OCI-LY3 (cell line): ENCODE data around the gene PCNX1.

Source experiments
- H2AFZ ChIP-seq: fragments of 200-600, 300-600 bp; shearing (Covaris generic); 2 replicates; pipeline ENCODE4 v1.6.0; 2014; ENCODE audit warnings: antibody characterized with exemption, low read depth, low read length
- H3K27ac ChIP-seq: fragments of 200-600, 300-600 bp; sonication (generic); 2 replicates; pipeline ENCODE4 v1.5.1; 2014; ENCODE audit warnings: mild to moderate bottlenecking, low read length, moderate library complexity, mixed read lengths
- H3K27me3 ChIP-seq: fragments of 200-600, 300-600 bp; sonication (generic); 2 replicates; pipeline ENCODE4 v1.6.1; 2014; ENCODE audit warnings: low read depth, low read length, mixed read lengths
- H3K36me3 ChIP-seq: fragments of 200-600, 300-600 bp; sonication (generic); replicated peaks from 2 replicates; pipeline ENCODE3; 2014; ENCODE audit warnings: low read depth, low read length, mixed read lengths
- H3K4me1 ChIP-seq: fragments of 300-600, 200-600 bp; sonication (generic); 2 replicates; pipeline ENCODE4 v1.6.1; 2014; ENCODE audit warnings: low read length, mixed read lengths
- H3K4me2 ChIP-seq: fragments of 200-600, 300-600 bp; sonication (generic); 2 replicates; pipeline ENCODE4 v1.6.1; 2014; ENCODE audit warnings: low read length, mixed read lengths
- H3K4me3 ChIP-seq: fragments of 300-600, 200-600 bp; sonication (generic); 2 replicates; pipeline ENCODE4 v1.5.1; 2014; ENCODE audit warnings: antibody characterized with exemption, mild to moderate bottlenecking, low read length, moderate library complexity
- H3K79me2 ChIP-seq: fragments of 300-600, 200-600 bp; shearing (Covaris generic); 2 replicates; pipeline ENCODE4 v1.6.1; 2014; ENCODE audit warnings: mild to moderate bottlenecking, low read length, mixed read lengths
- H3K9ac ChIP-seq: fragments of 300-600, 200-600 bp; shearing (Covaris generic); 2 replicates; pipeline ENCODE4 v1.6.0; 2014; ENCODE audit warnings: mild to moderate bottlenecking, low read length, moderate library complexity
- H3K9me3 ChIP-seq: fragments of 200-600, 300-600 bp; shearing (Covaris generic); 2 replicates; pipeline ENCODE4 v1.6.1; 2014; ENCODE audit warnings: low read length, mixed read lengths; ENCODE audit not compliant: insufficient read depth
- H4K20me1 ChIP-seq: fragments of 200-600, 300-600 bp; sonication (generic); 2 replicates; pipeline ENCODE4 v1.6.1; 2016; ENCODE audit warnings: low read length, mixed read lengths; ENCODE audit not compliant: insufficient read depth
- EZH2phosphoT487 ChIP-seq: fragments of 200-600 bp; shearing (Covaris generic); IDR thresholded peaks from 2 replicates; pipeline ENCODE4 v1.6.1; 2018; ENCODE audit warnings: antibody characterized with exemption, mixed run types, low read depth
- TF ChIP-seq, protein P1 (sequence below): fragments of 200-600, 300-600 bp; sonication (generic); IDR thresholded peaks from 2 replicates; pipeline ENCODE4 v1.5.1; 2014; ENCODE audit warnings: antibody characterized with exemption, low read length, low read depth

Gene PCNX1

DNA sequence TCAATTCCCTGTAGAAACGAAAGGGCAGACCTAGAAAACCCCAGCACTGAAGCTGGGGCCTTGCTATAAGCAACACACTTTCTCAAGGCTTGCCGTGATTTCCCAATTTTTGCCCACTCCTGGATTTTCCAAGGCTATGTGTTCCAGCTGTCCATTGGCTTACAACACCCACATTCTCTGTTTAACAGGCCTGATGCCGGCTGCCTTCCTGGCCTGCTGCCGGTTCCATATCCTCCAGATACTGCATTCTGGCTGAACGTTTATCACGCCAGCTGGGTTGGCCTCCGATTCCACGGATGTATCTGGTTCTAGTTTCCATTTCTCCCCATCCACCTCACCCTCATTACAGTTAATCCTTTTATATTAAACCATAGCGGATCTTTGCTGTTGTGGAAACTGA, 2.0 kb upstream of the PCNX1 start:
- H3K4me2 ChIP-seq: no peak overlapping the region
- peaks cover 6% of the 10 kb centered on the region; the same call in 1 of the 2 replicates for H3K27me3 ChIP-seq
- no peak overlapping the region for H2AFZ ChIP-seq
- H3K9me3 ChIP-seq: no peaks in the 10 kb centered on the region
- H3K9ac ChIP-seq: no peak overlapping the region
- H3K36me3 ChIP-seq: no peaks in the 10 kb centered on the region
- no peak overlapping the region for H3K27ac ChIP-seq
- H3K4me1 ChIP-seq: peaks cover 18% of the 10 kb centered on the region
- TF ChIP-seq EZH2phosphoT487: no peak
- TF ChIP-seq, protein P1, sequence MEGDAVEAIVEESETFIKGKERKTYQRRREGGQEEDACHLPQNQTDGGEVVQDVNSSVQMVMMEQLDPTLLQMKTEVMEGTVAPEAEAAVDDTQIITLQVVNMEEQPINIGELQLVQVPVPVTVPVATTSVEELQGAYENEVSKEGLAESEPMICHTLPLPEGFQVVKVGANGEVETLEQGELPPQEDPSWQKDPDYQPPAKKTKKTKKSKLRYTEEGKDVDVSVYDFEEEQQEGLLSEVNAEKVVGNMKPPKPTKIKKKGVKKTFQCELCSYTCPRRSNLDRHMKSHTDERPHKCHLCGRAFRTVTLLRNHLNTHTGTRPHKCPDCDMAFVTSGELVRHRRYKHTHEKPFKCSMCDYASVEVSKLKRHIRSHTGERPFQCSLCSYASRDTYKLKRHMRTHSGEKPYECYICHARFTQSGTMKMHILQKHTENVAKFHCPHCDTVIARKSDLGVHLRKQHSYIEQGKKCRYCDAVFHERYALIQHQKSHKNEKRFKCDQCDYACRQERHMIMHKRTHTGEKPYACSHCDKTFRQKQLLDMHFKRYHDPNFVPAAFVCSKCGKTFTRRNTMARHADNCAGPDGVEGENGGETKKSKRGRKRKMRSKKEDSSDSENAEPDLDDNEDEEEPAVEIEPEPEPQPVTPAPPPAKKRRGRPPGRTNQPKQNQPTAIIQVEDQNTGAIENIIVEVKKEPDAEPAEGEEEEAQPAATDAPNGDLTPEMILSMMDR: no peak
- peaks cover 25% of the 10 kb centered on the region for H3K79me2 ChIP-seq
- H4K20me1 ChIP-seq: peaks cover 17% of the 10 kb centered on the region
- no peak overlapping the region for H3K4me3 ChIP-seq

DNA sequence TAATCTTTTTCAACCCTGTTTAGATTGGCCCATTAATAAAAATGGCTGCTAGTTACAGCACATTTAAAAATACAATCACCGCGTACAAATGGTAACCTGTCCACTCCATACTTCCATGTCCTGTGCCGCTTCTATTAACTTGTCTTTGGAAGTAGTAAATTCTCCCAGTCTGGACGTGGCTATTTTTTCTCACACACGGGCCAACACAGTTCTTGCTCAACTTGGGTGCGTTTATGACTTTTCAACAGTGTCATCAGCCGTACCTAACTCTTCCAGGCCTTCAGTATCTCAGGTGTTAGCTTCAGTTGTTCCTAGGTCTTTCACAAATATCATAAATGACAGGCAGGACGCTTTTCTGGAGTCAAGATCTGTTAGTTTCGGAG, 475 bp upstream of the PCNX1 start:
- peak overlapping the region; percentile 7; the same call in 1 of the 2 replicates for H3K27ac ChIP-seq
- peaks cover 40% of the 10 kb centered on the region for H3K79me2 ChIP-seq
- peak overlapping the region; percentile 93 for H3K4me2 ChIP-seq
- H3K9ac ChIP-seq: peak overlapping the region; percentile 80
- peaks cover 31% of the 10 kb centered on the region for H4K20me1 ChIP-seq
- peak overlapping the region; percentile 91 for H3K4me3 ChIP-seq
- H3K27me3 ChIP-seq: peaks cover 6% of the 10 kb centered on the region; the same call in 1 of the 2 replicates
- TF ChIP-seq, protein P1: no peak
- no peak for TF ChIP-seq EZH2phosphoT487
- peaks cover 18% of the 10 kb centered on the region for H3K4me1 ChIP-seq
- H3K9me3 ChIP-seq: no peaks in the 10 kb centered on the region
- H3K36me3 ChIP-seq: no peaks in the 10 kb centered on the region
- H2AFZ ChIP-seq: peak overlapping the region; percentile 93

DNA sequence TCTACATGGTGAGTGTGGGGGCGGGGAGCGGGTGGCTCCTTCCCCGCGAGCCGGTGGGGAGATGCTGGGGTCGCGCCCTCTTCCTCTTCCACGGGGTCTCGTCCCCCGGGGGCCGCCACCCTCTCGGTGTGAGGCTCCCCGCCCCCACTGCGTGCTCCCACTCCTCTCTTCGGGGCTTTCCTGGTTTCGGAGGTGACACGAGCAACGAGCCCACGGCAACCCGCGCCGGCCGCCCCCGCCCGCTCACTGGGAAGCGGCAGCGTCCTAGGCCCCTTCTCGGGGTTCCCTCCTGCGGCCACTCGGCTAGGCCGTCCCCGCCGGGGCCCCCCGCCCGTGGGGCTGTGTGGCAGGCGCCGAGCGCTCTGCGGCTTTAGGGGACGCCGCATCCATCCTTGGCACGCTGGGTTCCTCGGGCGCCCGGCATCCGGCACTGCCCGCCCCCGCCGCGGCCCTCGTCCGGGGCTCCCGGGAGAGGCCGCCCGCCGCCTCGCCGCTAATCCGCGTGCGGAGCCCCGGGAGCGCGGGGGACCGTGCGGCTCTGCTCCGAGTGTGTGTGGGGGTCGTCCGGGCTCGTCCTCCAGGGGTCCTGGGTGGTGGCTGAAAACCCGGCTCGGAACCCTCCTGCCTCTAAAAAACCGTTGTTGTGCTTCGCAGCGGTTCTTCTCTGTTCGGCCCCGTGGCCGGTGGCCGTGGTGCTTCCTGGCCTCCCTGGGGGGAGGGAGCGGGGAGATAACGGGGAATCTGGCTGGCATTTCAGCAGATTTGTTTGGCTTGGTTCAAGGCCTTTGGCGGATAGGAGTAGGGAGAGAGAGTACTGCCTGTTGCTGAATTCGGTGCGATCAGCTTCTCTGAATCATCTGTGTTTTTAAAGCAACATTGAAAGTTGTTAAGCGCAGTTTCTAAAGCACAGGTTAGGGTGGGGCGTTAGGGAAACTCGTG, 1.0 kb downstream of the PCNX1 start:
- H3K27me3 ChIP-seq: peaks cover 6% of the 10 kb centered on the region; the same call in 1 of the 2 replicates
- H3K79me2 ChIP-seq: peaks cover 55% of the 10 kb centered on the region
- peak overlapping the region; percentile 91 for H3K4me3 ChIP-seq
- H3K36me3 ChIP-seq: no peaks in the 10 kb centered on the region
- TF ChIP-seq, protein P1: no peak
- TF ChIP-seq EZH2phosphoT487: no peak
- H2AFZ ChIP-seq: no peak overlapping the region; the same call in 1 of the 2 replicates
- no peaks in the 10 kb centered on the region for H3K9me3 ChIP-seq
- H3K27ac ChIP-seq: peak overlapping the region; percentile 66
- peak overlapping the region; percentile 80 for H3K9ac ChIP-seq
- H3K4me1 ChIP-seq: peaks cover 18% of the 10 kb centered on the region
- peaks cover 46% of the 10 kb centered on the region for H4K20me1 ChIP-seq
- peak overlapping the region; percentile 79 for H3K4me2 ChIP-seq

DNA sequence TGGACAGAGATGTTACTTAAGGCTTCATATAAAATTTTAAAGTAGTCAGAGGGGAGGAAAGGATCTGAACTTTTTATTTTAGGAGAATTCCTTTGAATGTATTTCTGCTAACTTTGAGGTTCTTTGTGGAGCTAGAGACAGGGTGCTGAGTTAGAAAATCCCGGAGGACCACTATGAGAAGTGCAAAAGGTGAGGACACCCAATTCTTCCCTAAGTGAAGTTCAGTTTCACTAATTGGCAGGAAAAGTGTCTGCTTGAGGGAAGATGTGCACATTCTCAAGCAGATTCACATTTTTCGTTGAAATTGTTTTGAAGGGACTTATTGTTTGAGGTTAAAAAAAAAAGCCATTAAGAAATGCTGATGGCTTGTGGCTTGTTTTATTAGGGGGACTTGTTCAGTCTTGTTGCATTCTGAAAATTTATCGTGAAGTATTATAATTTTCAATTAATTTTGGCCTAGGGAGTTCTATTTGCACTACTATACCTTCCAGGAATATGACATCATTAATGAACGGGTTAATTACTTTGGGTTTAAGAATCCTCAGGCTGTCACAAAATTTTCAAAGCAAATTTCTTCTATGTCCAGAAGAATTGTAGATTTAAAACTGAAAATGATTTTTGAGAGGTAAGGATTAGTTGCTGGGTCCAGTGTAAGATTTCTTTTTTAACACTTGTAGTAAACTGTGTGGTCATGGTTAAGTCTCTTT, 1.8 kb downstream of the PCNX1 start:
- TF ChIP-seq EZH2phosphoT487: no peak
- TF ChIP-seq, protein P1: no peak

More for the DNA sequence above, 1.8 kb downstream of the PCNX1 start:
- peaks cover 18% of the 10 kb centered on the region for H3K4me1 ChIP-seq
- H2AFZ ChIP-seq: no peak overlapping the region
- peak overlapping the region; percentile 80 for H3K9ac ChIP-seq
- H3K9me3 ChIP-seq: no peaks in the 10 kb centered on the region
- H3K36me3 ChIP-seq: no peaks in the 10 kb centered on the region
- H3K79me2 ChIP-seq: peaks cover 63% of the 10 kb centered on the region
- H3K4me3 ChIP-seq: peak overlapping the region; percentile 91
- H3K27me3 ChIP-seq: peaks cover 6% of the 10 kb centered on the region; the same call in 1 of the 2 replicates
- no peak overlapping the region for H3K27ac ChIP-seq
- H3K4me2 ChIP-seq: peak overlapping the region; percentile 79
- H4K20me1 ChIP-seq: peaks cover 54% of the 10 kb centered on the region
